HL-60/S4 treated with phorbol 12-myristate 13-acetate at 8.2 ng/mL for 4 days and 3 days (cell line): ENCODE measurements around the gene LIME1.
"Not testable (repeated sequence)": the region's sequence is repeated elsewhere in the genome, so short reads cannot be mapped to it uniquely, and the experiment has no call there.

Source experiments
- in situ Hi-C: fragments of 300-500 bp; cut with MboI; formaldehyde crosslinking; loops from 2 replicates; pipeline ENCODE4 v1.15.0; 2022; ENCODE audit warnings: low sequenced_read_pairs

The LIME1 gene

GRCh38 chr20:63769891-63770474 lies 33.5 kb downstream of the LIME1 start:
- in situ Hi-C loops = no loop called here

GRCh38 chr20:63771046-63771707 lies 34.7 kb downstream of the LIME1 start:
- in situ Hi-C loops = no loop called here

- in situ Hi-C loops = no loop called here
Measured at GRCh38 chr20:63772781-63773518, 36.5 kb downstream of the LIME1 start.

- in situ Hi-C loops = no loop called here
Measured at GRCh38 chr20:63773571-63774241, 37.2 kb downstream of the LIME1 start.

GRCh38 chr20:63774306-63774705 lies 37.8 kb downstream of the LIME1 start:
- in situ Hi-C loops = no loop called here

- in situ Hi-C loops = no loop called here
Measured at GRCh38 chr20:63775096-63775978, 38.9 kb downstream of the LIME1 start.

- in situ Hi-C loops = not testable (repeated sequence)
Measured at GRCh38 chr20:63776875-63777274, 40.4 kb downstream of the LIME1 start.

- in situ Hi-C loops = no loop called here
Measured at GRCh38 chr20:63777614-63778013, 41.1 kb downstream of the LIME1 start.

- in situ Hi-C loops = no loop called here
Measured at GRCh38 chr20:63778034-63778752, 41.7 kb downstream of the LIME1 start.

- in situ Hi-C loops = no loop called here
Measured at GRCh38 chr20:63778857-63779256, 42.4 kb downstream of the LIME1 start.

GRCh38 chr20:63781181-63781580 lies 44.7 kb downstream of the LIME1 start:
- in situ Hi-C loops = loop anchor here (10.0 kb wide), 1 partner anchor 84 kb away; the partner anchor contains the start of genes ABHD16B and TPD52L2

GRCh38 chr20:63782051-63782471 lies 45.6 kb downstream of the LIME1 start:
- in situ Hi-C loops = loop anchor here (10.0 kb wide), 1 partner anchor 83 kb away; the partner anchor contains the start of genes ABHD16B and TPD52L2

GRCh38 chr20:63782521-63782971 lies 46.1 kb downstream of the LIME1 start:
- in situ Hi-C loops = loop anchor here (10.0 kb wide), 1 partner anchor 82 kb away; the partner anchor contains the start of genes ABHD16B and TPD52L2

- in situ Hi-C loops = loop anchor here (10.0 kb wide), 1 partner anchor 81 kb away; the partner anchor contains the start of genes ABHD16B and TPD52L2
Measured at GRCh38 chr20:63783970-63784369, 47.5 kb downstream of the LIME1 start.

GRCh38 chr20:63785691-63786131 lies 49.2 kb downstream of the LIME1 start:
- in situ Hi-C loops = loop anchor here (10.0 kb wide), 1 partner anchor 79 kb away; the partner anchor contains the start of genes ABHD16B and TPD52L2

GRCh38 chr20:63787302-63787701 lies 50.8 kb downstream of the LIME1 start:
- in situ Hi-C loops = loop anchor here (10.0 kb wide), 1 partner anchor 77 kb away; the partner anchor contains the start of genes ABHD16B and TPD52L2

- in situ Hi-C loops = loop anchor here (10.0 kb wide), 1 partner anchor 77 kb away; the partner anchor contains the start of genes ABHD16B and TPD52L2
Measured at GRCh38 chr20:63787749-63788148, 51.3 kb downstream of the LIME1 start.
